ENCODE data around the gene MYCN.
"Not testable (repeated sequence)": the region's sequence is repeated elsewhere in the genome, so short reads cannot be mapped to it uniquely, and the experiment has no call there.

Gene MYCN

DNA sequence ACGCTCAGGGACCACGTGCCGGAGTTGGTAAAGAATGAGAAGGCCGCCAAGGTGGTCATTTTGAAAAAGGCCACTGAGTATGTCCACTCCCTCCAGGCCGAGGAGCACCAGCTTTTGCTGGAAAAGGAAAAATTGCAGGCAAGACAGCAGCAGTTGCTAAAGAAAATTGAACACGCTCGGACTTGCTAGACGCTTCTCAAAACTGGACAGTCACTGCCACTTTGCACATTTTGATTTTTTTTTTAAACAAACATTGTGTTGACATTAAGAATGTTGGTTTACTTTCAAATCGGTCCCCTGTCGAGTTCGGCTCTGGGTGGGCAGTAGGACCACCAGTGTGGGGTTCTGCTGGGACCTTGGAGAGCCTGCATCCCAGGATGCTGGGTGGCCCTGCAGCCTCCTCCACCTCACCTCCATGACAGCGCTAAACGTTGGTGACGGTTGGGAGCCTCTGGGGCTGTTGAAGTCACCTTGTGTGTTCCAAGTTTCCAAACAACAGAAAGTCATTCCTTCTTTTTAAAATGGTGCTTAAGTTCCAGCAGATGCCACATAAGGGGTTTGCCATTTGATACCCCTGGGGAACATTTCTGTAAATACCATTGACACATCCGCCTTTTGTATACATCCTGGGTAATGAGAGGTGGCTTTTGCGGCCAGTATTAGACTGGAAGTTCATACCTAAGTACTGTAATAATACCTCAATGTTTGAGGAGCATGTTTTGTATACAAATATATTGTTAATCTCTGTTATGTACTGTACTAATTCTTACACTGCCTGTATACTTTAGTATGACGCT is 5.8 kb downstream of the MYCN start:
- no peak for FAIRE-seq

DNA sequence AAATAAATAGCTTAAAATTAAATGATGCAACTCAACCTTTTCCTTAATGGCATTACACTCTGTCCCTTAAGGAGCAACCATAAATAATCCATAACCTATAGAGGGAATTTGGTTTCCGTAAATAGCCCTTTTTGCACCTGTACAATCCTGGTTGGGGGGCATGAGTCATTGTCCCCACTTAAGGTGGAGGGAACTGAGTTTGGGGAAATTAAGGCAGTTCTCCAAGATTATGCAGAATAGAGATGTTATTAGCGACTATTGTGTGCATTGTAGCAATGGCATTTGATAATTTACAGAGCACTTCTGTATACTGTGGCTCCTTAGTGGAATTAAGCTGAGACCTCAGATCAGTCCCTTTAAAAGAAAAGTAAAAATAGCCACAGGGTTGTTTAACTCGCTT is 6.6 kb downstream of the MYCN start:
- no peak for FAIRE-seq

GRCh38 chr2:15947431-15947830 is 7.1 kb downstream of the MYCN start:
- no peak for FAIRE-seq

DNA sequence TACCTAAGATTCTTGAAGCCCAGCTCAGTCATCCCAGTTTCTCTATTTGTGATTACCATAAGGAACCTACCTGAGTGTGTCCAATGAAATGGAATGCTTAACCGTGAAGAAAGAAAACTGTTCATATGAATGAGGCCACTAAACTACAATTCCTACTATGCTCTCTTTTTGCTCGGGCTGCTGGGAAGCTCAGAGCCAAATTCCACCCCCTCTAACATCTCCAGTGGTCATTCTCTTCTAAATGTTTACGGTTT is 8.3 kb downstream of the MYCN start:
- no peak for FAIRE-seq

DNA sequence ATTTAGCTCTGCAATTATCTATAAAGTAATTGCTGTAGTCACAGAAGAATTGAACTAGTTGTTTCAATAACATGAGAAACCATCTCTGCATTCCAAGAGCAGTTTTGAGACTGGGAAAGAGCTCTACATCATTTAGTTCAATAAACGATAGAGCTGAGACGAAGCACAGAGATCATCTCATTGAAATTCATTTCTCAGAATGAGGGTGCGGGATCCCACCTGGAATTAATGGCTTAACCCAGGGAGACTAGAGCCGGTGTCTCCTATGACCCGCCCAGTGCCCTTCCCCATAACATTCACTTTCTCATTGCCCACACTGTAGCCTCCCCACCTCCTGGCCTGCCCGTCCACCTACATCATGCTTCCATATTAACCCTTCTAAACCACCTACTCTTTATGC is 8.8 kb downstream of the MYCN start:
- FAIRE-seq, result no peak

DNA sequence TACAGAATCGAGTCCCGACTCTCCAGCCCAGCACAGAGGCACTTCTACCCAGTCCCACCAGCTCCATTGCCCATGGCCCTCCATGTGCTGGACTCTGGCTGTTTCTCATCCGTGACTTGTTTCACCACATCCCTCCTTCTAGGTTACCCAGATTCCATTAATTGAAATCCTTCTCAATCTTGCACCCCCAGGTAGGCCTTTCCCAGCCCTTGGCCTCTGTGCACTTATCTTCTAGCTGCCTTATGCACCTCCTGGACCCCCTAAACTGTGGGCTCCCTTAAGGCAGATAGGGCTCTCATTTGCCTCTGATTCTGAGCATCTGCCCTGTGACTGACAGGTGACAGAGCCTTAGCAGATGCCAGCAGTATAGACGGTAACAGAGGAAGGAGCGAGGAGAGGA is 9.2 kb downstream of the MYCN start:
- no peak for FAIRE-seq

- no peak for FAIRE-seq
These were observed 10.0 kb downstream of the MYCN start for GRCh38 chr2:15950088-15950952.

DNA sequence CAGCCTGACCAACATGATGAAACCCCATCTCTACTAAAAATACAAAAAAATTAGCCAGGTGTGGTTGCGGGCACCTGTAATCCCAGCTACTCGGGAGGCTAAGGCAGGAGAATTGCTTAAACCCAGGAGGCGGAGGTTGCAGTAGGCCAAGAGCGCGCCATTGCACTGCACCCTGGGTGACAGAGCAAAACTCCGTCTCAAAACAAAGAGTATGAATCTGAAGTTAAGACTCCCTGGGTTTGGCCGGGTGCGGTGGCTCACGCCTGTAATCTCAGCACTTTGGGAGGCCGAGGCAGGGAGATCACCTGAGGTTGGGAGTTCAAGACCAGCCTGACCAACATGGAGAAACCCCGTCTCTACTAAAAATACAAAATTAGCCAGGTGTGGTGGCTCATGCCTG is 11.6 kb downstream of the MYCN start:
- not testable (repeated sequence) for FAIRE-seq

DNA sequence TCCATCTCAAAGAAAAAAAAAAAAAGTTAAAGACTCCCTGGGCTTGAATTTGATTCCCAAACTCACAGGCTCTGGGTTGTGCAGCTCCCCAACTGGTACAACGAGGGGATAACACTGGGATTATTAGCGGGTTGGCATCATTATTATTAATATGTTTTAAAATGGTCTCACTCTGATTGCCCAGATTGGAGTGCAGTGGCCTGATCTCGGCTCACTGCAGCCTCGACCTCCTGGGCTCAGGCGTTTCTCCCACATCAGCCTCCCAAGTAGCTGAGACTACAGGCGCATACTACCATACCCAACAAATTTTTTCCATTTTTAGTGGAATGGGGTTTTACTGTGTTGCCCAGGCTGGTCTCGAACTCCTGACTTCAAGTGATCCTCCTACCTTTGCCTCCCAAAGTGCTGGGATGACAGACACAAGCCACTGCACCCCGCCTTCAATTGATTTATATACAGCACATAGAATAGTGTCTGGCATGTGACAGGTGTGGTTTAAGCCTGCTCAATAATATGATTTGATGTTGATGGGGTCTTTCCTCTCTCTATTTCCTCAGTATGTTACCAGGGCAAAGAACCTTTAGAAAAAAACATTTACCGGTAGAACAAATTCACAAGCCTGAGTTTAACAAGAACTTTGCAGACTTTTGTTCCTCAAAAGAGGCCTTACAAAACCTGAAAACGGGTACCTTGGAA is 12.2 kb downstream of the MYCN start:
- no peak for FAIRE-seq

DNA sequence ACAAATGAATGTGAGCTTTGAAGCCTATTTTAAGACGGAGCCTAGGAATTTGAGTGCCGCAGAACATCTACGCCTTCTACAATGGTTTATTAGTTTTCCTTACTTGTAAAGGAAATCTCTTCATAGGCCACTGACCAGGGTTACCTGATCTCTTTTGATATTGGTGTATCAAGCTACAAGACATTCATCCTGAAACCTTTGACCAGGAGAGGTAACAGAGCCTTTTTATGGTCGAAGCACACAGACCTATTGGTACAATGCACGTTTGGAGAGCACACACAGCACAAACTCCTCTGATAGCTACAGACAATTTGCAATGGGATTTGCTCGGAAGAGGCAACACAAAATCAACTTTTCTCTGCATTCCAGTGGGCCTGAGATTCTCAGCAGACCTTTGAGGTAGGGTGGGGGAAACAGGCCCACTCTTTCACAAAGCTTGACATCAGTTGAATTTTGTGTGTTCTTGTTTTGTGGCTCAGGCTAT is 12.8 kb downstream of the MYCN start:
- FAIRE-seq, result no peak

- no peak for FAIRE-seq
These were observed 13.7 kb downstream of the MYCN start for GRCh38 chr2:15953891-15954680.

DNA sequence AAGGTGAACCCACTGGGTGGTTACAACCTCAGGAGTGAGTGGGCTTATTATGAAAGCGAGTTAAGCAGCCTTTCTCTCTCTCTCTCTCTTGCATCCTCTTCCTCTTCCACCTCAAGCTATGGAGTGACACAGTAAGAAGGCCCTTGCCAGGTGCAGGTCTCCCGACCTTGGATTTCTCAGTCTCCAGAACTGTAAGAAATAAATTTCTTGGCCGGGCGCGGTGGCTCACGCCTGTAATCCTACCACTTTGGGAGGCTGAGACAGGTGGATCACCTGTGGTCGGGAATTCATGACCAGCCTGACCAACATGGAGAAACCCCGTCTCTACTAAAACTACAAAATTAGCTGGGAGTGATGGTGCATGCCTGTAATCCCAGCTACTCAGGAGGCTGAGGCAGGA is 14.4 kb downstream of the MYCN start:
- no peak for FAIRE-seq

GRCh38 chr2:15955232-15955988 is 15.1 kb downstream of the MYCN start:
- FAIRE-seq, result no peak

DNA sequence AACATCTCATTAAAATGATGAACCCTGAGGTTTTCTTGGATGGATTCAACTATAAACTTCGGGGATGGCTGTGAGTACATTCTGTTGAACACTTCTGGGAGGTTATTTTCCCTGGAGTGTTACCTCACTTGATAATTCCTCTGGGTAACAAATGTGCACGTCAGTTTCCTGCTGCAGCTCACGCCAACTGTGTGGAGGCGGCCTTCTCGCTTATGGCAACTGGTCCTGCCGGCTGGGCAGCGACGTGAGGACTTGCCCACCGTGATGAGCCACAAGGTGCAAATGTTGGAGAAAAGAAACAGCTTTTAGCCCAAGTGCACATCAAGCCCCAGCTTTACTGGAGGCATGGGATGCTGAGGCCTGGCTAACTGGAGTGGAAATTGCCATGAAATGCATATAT is 15.9 kb downstream of the MYCN start:
- no peak for FAIRE-seq

GRCh38 chr2:15956751-15957736 is 16.7 kb downstream of the MYCN start:
- no peak for FAIRE-seq

GRCh38 chr2:15957881-15958713 is 17.7 kb downstream of the MYCN start:
- no peak for FAIRE-seq

DNA sequence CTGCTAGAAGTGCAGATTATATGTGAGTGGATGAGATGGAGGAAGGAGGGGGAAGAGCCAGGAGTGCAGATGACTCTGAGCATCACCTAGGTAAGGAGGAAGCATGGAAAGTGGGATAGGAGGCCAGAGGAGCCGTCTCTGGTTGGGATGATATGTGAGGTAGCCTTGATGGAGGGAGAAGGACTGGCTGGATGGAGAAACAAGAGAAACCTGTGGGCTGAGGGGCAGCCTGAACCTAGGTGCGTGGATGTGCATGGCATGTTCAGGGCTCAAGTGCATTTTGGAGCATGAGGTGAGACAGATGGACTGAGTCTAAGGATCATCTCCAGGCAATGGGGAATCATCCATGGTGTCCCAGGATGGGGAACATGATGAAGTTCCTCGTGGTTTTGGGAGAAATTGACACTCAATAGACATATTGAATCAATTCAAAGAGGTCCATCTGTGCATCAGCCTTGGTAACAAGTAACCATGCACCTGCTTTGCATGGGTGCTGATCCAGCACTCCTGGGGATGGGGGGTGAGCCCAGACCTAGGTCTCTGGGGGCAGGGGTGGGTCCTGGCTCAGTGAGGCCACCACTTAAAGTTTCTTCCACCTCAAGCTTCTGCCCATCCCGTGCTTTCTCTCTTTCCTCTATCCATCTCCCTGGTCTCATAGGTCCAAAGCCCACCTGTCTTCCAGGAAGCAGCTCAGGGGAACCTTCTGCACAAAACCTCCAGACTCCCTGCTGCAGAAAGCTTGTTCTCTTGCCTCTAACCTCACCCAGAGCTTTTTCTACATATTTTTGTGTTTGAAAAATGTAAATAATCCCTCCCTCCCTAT is 19.2 kb downstream of the MYCN start:
- FAIRE-seq, result no peak

- FAIRE-seq, result not testable (repeated sequence)
These were observed 19.8 kb downstream of the MYCN start for GRCh38 chr2:15960154-15960520.
